Type B pancreatic cell (in vitro differentiated cells): ENCODE measurements around the gene HECW1. TPM values are rescaled to one million over a fixed set of nuclear protein-coding genes. Genes with fewer than 3 reads are reported as not detected.

Source experiments
- DNase-seq: peaks from one replicate; pipeline ENCODE4 v3.0.0; 2021; ENCODE audit warnings: mixed read lengths; ENCODE audit not compliant: unreplicated experiment; ENCODE audit errors: extremely low spot score
- H3K27ac Mint-ChIP-seq: 2 replicates; pipeline ENCODE4 v1.8.0; 2021; ENCODE audit warnings: mild to moderate bottlenecking, mixed read lengths
- H3K27me3 Mint-ChIP-seq: 2 replicates; pipeline ENCODE4 v1.8.0; 2021; ENCODE audit warnings: mixed read lengths
- H3K36me3 Mint-ChIP-seq: 2 replicates; pipeline ENCODE4 v1.8.0; 2021; ENCODE audit warnings: mixed read lengths
- H3K4me1 Mint-ChIP-seq: one replicate; pipeline ENCODE4 v1.8.0; 2021; ENCODE audit warnings: mixed read lengths; ENCODE audit not compliant: unreplicated experiment
- H3K4me3 Mint-ChIP-seq: 2 replicates; pipeline ENCODE4 v1.8.0; 2021; ENCODE audit warnings: mild to moderate bottlenecking, mixed read lengths
- H3K9me3 Mint-ChIP-seq: 2 replicates; pipeline ENCODE4 v1.8.0; 2021; ENCODE audit warnings: mixed read lengths
- total RNA-seq: library from RNA; stranded (reverse); gene quantifications from 2 replicates; pipeline ENCODE4 v1.2.1, GENCODE V29; 2021; ENCODE audit warnings: low replicate concordance
- TF ChIP-seq, protein P1 (sequence below): fragments of 200-600 bp; sonication (generic); conservative IDR thresholded peaks from 2 replicates; pipeline ENCODE4 v1.5.0; 2021; ENCODE audit warnings: antibody characterized with exemption, mild to moderate bottlenecking

Gene HECW1
- total RNA-seq, 1 donor from 2014 or later, result 1.4 TPM

DNA sequence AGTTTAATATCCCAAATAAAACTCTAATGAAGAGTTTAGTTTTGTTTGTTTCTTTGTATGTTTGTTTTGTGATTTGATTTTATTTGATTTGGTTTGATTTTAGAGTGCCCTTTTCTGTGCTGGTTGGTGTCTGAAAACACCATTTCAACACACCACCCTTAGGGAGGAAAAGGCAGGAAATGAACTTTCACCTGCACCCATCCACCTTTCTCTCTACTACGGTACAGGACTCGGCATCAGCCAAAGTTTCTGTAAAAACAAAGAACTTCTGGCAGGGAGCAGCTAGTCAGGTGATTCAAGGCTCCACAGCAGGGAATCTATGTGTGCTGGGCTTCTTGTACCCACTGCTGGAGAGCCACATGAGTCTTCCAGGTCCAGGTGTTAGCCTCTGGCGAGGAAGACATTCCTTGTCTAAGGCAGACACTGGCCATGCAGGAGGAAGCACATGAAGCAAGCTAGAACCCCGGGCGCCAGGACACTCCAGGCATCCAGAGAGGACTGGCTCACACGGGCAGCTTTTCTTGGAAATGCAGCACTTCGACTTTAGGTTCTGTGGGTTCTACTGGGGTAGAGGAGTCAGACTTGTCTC, 448.4 kb downstream of the HECW1 start:
- TF ChIP-seq, protein P1, sequence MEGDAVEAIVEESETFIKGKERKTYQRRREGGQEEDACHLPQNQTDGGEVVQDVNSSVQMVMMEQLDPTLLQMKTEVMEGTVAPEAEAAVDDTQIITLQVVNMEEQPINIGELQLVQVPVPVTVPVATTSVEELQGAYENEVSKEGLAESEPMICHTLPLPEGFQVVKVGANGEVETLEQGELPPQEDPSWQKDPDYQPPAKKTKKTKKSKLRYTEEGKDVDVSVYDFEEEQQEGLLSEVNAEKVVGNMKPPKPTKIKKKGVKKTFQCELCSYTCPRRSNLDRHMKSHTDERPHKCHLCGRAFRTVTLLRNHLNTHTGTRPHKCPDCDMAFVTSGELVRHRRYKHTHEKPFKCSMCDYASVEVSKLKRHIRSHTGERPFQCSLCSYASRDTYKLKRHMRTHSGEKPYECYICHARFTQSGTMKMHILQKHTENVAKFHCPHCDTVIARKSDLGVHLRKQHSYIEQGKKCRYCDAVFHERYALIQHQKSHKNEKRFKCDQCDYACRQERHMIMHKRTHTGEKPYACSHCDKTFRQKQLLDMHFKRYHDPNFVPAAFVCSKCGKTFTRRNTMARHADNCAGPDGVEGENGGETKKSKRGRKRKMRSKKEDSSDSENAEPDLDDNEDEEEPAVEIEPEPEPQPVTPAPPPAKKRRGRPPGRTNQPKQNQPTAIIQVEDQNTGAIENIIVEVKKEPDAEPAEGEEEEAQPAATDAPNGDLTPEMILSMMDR, result no peak

DNA sequence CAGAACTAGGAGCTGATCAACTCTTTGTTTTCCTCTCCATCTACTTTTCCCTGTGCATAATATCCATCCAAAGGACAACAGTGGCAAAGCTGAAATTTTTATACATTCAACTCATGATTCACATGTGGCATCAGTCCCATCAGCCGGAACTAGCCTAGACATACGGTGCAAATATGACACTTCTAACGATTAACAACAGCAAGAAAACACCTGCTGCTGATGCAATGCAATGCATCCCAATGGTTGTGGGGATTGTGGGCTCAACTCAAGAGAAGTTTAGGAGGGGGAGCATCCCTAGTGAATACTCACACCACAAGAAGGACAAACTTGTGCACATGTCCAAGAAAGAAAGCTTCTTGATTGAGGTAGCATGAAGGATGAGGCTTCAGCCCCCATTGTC, 449.9 kb downstream of the HECW1 start:
- Mint-ChIP-seq H3K36me3 (no peaks in the 10 kb centered on the region), H3K4me1 (no peaks in the 10 kb centered on the region), H3K27me3 (peaks cover 11% of the 10 kb centered on the region), H3K9me3 (no peaks in the 10 kb centered on the region), H3K27ac (no peak overlapping the region), H3K4me3 (no peak overlapping the region)
- TF ChIP-seq, protein P1, result no peak
- DNase-seq, result no peak

More for the DNA sequence above, 448.4 kb downstream of the HECW1 start:
- Mint-ChIP-seq H3K4me1 (no peaks in the 10 kb centered on the region), H3K27me3 (peaks cover 15% of the 10 kb centered on the region), H3K27ac (no peak overlapping the region), H3K36me3 (no peaks in the 10 kb centered on the region), H3K4me3 (no peak overlapping the region), H3K9me3 (no peaks in the 10 kb centered on the region)
- DNase-seq, result no peak

DNA sequence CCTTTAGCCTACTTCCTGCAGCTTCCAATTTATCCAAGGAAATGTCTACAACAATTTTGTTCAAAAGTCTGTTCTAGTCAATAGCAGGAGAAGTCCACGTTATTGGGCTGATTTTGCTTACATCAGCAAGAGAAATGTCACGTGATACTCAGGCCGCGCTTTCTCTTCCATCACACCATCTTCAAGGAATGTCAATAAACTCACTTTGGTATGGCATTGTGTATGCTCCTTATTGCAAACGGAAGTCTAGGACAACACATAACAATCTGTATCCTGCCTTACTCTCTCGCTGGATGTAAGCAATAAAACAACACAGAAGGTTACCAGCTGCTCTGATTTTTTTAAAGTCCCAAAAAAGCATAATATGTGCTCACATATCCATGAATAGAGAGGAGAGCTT, 453.3 kb downstream of the HECW1 start:
- no peaks in the 10 kb centered on the region for H3K4me1 Mint-ChIP-seq

DNA sequence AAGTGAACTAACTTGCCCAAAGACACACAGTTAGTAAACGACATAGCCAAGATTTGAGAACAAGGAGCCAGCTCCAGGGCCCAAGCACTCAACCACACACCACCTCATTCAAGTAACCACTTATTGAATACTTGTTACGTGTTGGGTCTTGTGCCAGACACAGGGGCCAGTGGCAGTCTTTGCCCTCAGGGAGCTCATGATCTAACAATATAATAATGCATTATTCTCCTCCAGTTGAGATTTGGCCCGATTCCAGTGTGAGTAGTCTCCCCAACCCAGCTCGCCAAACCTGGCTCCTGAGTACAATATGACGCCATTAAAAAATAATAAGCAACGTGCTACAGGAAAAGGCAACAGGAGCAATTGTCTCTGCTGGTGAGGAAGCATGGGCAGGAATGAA, 456.1 kb downstream of the HECW1 start:
- Mint-ChIP-seq H3K9me3 (peaks cover 4% of the 10 kb centered on the region), H3K4me1 (no peaks in the 10 kb centered on the region), H3K36me3 (no peaks in the 10 kb centered on the region), H3K4me3 (no peak overlapping the region), H3K27ac (peak overlapping the region; percentile 50), H3K27me3 (no peaks in the 10 kb centered on the region)
- TF ChIP-seq, protein P1, result no peak
- DNase-seq, result no peak

More for the DNA sequence above, 453.3 kb downstream of the HECW1 start:
- TF ChIP-seq, protein P1, result no peak
- no peak overlapping the region for H3K4me3 Mint-ChIP-seq
- H3K9me3 Mint-ChIP-seq, result peaks cover 4% of the 10 kb centered on the region
- no peak for DNase-seq
- H3K27ac Mint-ChIP-seq, result no peak overlapping the region
- no peaks in the 10 kb centered on the region for H3K36me3 Mint-ChIP-seq
- H3K27me3 Mint-ChIP-seq, result peaks cover 11% of the 10 kb centered on the region

DNA sequence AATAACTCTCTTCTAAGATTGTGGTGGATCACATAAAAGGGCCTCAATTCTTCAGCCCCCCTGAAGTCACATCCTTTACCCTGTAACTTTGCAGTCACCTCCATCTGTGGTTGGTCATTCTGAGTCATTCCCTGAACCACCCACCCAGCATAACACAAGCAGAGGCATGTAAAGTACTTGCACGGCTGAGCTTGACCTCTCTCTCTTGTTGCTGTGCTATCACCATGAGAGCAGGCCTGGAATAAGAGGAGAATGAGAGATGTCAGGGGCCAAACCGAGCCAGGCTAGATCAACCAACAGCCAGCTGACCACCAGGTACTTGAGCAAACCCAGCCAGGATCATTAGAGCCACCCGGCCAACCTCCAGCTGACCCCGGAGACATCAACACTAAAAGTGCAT, 457.0 kb downstream of the HECW1 start:
- no peak overlapping the region for H3K4me3 Mint-ChIP-seq
- DNase-seq, result no peak
- no peak overlapping the region for H3K27ac Mint-ChIP-seq
- TF ChIP-seq, protein P1, result no peak
- H3K27me3 Mint-ChIP-seq, result no peaks in the 10 kb centered on the region
- H3K9me3 Mint-ChIP-seq, result peaks cover 4% of the 10 kb centered on the region
- H3K4me1 Mint-ChIP-seq, result no peaks in the 10 kb centered on the region
- no peaks in the 10 kb centered on the region for H3K36me3 Mint-ChIP-seq
